ENCODE results near the gene CMAS. TPM values are rescaled to one million over a fixed set of nuclear protein-coding genes. Genes with fewer than 3 reads are reported as not detected.

CMAS gene
- total RNA-seq, 4 donors from 2014 or later, result 25.8 to 60.2 (median 33.1) TPM

DNA sequence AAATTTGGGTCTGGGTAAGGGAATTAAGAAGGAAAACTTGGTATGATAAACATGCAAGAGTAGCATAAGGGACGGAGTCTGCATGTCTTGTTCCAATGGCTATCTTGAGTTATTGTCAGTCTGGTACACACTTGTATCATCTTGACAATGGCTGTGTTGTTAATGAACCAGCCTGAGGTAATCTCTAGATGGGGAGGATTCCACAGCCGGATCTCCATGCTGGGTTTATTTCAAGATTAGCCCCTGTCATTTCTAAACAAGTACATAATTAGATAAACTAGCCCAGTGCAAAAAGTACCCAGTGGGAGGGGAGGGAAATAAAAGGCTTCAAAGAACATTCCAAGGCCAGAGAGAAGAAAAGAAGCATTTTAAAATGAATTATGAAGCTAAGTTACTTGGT, 16.5 kb upstream of the CMAS start:
- no peaks in the 10 kb centered on the region for H3K36me3 ChIP-seq
- ATAC-seq, result no peak
- 66 to 67% methylated on average over 2 of the region's 2 CpGs for WGBS, 2 donors (ENCODE audit: low coverage in 1 of 2)
- no peak overlapping the region for H3K27ac ChIP-seq
- no peaks in the 10 kb centered on the region for H3K4me1 ChIP-seq
- H3K9me3 ChIP-seq, result no peaks in the 10 kb centered on the region
- no peak overlapping the region for H3K4me3 ChIP-seq
- TF ChIP-seq POLR2AphosphoS5 (IDR thresholded peaks at IDR 0.05) (no peak), POLR2A (IDR thresholded peaks at IDR 0.05) (no peak), EP300 (IDR thresholded peaks at IDR 0.05) (no peak)
- TF ChIP-seq, protein P1, sequence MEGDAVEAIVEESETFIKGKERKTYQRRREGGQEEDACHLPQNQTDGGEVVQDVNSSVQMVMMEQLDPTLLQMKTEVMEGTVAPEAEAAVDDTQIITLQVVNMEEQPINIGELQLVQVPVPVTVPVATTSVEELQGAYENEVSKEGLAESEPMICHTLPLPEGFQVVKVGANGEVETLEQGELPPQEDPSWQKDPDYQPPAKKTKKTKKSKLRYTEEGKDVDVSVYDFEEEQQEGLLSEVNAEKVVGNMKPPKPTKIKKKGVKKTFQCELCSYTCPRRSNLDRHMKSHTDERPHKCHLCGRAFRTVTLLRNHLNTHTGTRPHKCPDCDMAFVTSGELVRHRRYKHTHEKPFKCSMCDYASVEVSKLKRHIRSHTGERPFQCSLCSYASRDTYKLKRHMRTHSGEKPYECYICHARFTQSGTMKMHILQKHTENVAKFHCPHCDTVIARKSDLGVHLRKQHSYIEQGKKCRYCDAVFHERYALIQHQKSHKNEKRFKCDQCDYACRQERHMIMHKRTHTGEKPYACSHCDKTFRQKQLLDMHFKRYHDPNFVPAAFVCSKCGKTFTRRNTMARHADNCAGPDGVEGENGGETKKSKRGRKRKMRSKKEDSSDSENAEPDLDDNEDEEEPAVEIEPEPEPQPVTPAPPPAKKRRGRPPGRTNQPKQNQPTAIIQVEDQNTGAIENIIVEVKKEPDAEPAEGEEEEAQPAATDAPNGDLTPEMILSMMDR (IDR thresholded peaks at IDR 0.05), result no peak
- H3K27me3 ChIP-seq, result no peaks in the 10 kb centered on the region

DNA sequence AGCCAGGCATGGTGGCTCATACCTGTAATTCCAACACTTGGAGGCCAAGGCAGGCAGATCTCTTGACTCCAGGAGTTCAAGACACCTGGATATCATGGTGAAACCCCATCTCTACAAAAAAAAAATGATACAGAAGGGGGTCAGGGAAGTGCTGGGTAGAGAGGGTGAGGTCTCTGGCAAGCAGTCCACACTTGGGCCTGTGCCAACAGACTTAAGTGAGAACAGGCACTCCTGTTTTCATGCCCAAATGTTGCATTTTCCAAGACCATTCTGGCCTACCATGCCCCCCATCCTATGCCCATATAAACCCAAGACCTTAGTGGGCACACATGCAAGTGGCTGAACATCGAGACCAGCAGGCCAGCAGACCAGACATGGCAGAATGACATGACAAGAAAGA, 16.0 kb upstream of the CMAS start:
- Histone ChIP-seq H3K27me3 (no peaks in the 10 kb centered on the region), H3K9me3 (no peaks in the 10 kb centered on the region), H3K27ac (no peak overlapping the region), H3K4me3 (no peak overlapping the region), H3K4me1 (peaks cover 0 to 3% (median 2%) of the 10 kb centered on the region in 3 donors), H3K36me3 (no peaks in the 10 kb centered on the region)
- no peak for TF ChIP-seq EP300 (IDR thresholded peaks at IDR 0.05)
- no peak for TF ChIP-seq POLR2A (IDR thresholded peaks at IDR 0.05)
- TF ChIP-seq, protein P1 (IDR thresholded peaks at IDR 0.05), result no peak
- no peak for TF ChIP-seq POLR2AphosphoS5 (IDR thresholded peaks at IDR 0.05)
- ATAC-seq, result no peak
- no CpG with 5 or more reads among the region's 1 CpG for WGBS, 2 donors (ENCODE audit: low coverage in 1 of 2)

DNA sequence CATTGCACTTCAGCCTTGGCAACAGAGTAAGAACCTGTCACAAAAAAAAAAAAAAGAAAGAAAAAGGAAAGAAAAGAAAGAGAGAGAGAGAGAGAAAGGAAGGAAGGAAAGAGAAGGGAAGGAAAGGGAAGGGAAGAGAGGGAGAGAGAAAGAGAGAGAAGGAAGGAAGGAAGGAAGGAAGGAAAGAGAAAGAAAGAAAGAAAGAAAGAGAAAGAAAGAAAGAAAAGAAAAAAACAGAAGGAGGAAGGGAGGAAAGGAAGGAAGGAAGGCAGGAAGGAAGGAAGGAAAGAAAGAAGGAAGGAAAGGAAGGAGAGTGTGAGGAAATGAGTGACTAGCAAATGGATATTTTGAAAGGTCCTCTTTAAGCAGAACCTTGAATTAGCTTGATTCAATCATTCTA, 13.3 kb upstream of the CMAS start:
- H3K4me3 ChIP-seq, result no peak overlapping the region
- ATAC-seq, result no peak
- TF ChIP-seq POLR2A (IDR thresholded peaks at IDR 0.05) (no peak), EP300 (IDR thresholded peaks at IDR 0.05) (no peak)
- no peaks in the 10 kb centered on the region for H3K9me3 ChIP-seq
- H3K36me3 ChIP-seq, result no peaks in the 10 kb centered on the region
- H3K4me1 ChIP-seq, result peaks cover 0 to 7% (median 5%) of the 10 kb centered on the region in 3 donors
- no peak overlapping the region for H3K27ac ChIP-seq
- no peaks in the 10 kb centered on the region for H3K27me3 ChIP-seq

DNA sequence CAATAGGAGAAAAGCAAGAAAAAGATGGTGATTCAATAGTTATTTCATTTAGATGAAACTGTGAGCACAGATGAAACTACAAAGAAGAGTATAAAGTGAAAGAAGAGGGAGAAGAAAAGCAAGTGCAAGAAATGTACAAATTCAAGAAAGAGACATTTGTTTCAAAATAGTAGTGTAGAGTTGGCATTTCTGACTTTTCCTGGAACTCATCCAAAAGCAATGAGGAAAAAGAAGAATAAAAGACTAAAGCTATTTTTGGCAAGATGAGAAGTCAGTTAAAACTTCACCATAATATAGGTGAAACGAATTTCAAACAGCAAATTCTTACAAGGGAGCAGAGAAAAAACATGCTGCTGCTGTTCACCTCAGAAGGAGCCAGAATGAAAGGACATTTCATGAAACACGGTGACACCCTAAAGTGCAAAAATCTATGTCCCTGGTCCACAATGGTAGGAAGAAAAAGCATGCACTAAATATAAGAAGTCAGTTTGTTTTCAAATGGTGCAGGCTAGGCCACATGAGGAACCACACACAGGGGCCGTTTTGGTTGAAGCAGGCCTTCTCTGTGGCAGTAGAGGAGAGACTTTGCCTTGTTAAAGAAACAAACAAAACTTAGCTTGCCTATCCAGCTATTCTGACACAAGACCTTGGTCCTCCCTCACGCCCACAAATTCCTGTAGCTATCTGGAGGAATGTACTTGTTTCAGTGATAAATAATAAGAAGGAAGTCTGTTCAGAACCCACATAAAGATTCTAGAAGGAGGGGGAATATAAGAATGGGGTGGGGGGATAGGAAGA, 11.1 kb upstream of the CMAS start:
- peaks cover 0 to 7% (median 5%) of the 10 kb centered on the region in 3 donors for H3K4me1 ChIP-seq
- ATAC-seq, result no peak
- peak overlapping the region in 3 of 4 donors; percentile 2 to 31 (median 14) for H3K27ac ChIP-seq
- H3K27me3 ChIP-seq, result no peaks in the 10 kb centered on the region
- 20 to 28% methylated on average over 4 of the region's 4 CpGs for WGBS, 2 donors (ENCODE audit: low coverage in 1 of 2)
- no peak overlapping the region for H3K4me3 ChIP-seq
- H3K36me3 ChIP-seq, result no peaks in the 10 kb centered on the region
- H3K9me3 ChIP-seq, result no peaks in the 10 kb centered on the region
- TF ChIP-seq POLR2AphosphoS5 (IDR thresholded peaks at IDR 0.05) (no peak), EP300 (IDR thresholded peaks at IDR 0.05) (no peak), POLR2A (IDR thresholded peaks at IDR 0.05) (no peak)
- TF ChIP-seq, protein P1 (IDR thresholded peaks at IDR 0.05), result no peak

DNA sequence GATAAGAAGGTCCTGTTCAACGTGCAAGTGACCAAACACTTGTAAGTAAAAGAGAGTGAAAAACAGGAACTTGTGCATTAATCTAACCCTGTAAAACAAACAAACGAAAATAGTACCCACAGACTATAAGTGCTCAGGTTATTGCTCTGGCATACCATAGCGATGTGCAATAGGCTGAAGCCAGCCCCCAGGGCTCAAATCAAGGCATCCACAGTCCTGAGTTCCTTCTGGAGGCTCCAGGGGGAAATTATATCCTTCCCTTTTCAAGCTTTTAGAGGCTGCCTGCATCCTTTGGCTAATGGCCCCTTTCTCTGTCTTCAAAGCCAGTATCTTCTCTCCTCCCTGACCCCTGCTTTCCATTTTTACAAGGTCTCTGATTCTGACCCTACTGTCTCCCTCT, 8.1 kb upstream of the CMAS start:
- no peak for TF ChIP-seq POLR2A (IDR thresholded peaks at IDR 0.05)
- TF ChIP-seq POLR2AphosphoS5 (IDR thresholded peaks at IDR 0.05), result no peak
- TF ChIP-seq EP300 (IDR thresholded peaks at IDR 0.05), result no peak
- ATAC-seq, result no peak
- no peak overlapping the region for H3K27ac ChIP-seq
- H3K36me3 ChIP-seq, result no peaks in the 10 kb centered on the region
- no peaks in the 10 kb centered on the region for H3K9me3 ChIP-seq
- no peak overlapping the region for H3K4me3 ChIP-seq
- WGBS, 2 donors (ENCODE audit: low coverage in 1 of 2), result 77 to 87% methylated on average over 3 of the region's 3 CpGs
- peaks cover 0 to 7% (median 5%) of the 10 kb centered on the region in 3 donors for H3K4me1 ChIP-seq
- no peaks in the 10 kb centered on the region for H3K27me3 ChIP-seq

DNA sequence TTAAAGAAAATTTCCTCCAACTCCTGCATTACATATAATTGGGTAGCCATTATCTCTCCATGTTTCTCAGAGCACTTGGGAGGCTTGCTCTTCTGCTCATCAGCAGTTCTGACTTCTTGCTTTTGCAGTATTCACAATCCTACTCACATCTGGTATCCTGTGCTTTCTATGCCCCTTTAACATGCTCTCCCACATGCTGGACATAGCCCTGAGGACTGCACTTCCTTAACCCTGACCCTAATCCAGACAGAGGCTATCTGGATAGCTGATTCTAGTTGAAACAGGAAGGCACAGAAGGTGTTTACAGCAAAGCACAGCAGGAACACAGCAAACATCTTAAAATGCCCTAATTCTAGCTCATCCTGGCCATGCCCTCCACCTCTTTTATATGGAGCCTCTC, 7.3 kb upstream of the CMAS start:
- Histone ChIP-seq H3K27ac (no peak overlapping the region), H3K27me3 (no peaks in the 10 kb centered on the region), H3K4me1 (peaks cover 0 to 7% (median 5%) of the 10 kb centered on the region in 3 donors), H3K9me3 (no peaks in the 10 kb centered on the region), H3K36me3 (no peaks in the 10 kb centered on the region), H3K4me3 (no peak overlapping the region)
- TF ChIP-seq POLR2A (IDR thresholded peaks at IDR 0.05) (no peak), EP300 (IDR thresholded peaks at IDR 0.05) (no peak), POLR2AphosphoS5 (IDR thresholded peaks at IDR 0.05) (no peak)
- TF ChIP-seq, protein P1 (IDR thresholded peaks at IDR 0.05), result no peak
- ATAC-seq, result no peak

All from gastroesophageal sphincter (tissue), 4 donors.